GM12873 (cell line): ENCODE data around the gene KRTAP10-10.
"Not testable (repeated sequence)": the region's sequence is repeated elsewhere in the genome, so short reads cannot be mapped to it uniquely, and the experiment has no call there.

ENCODE experiments used
- TF ChIP-seq, protein P1 (sequence below): IDR thresholded peaks from 2 replicates; pipeline ENCODE4 v1.5.1; 2012; ENCODE audit warnings: low read depth, mild to moderate bottlenecking, moderate library complexity, low read length, control low read depth; ENCODE audit not compliant: insufficient read depth; ENCODE audit errors: missing control alignments

Gene KRTAP10-10

DNA sequence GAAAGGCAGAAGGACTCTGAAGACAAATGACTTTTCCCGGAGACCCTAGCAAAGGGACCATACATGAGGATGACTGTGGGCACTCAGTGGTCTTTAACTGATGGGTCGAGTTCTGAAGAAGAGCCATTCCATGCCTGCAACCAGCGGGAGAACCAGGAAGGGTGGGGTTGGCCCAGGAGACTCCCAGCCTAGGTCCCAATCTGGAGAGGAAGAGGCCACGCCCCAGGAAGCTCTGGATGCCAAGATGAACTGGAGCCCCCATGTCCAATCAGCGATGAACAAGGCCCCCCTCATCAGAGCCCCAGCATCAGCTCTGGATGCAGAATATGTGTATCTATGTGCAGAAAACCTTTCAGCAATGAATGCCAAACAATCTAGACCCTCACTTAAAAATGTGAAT, 3.6 kb downstream of the KRTAP10-10 start:
- TF ChIP-seq, protein P1, sequence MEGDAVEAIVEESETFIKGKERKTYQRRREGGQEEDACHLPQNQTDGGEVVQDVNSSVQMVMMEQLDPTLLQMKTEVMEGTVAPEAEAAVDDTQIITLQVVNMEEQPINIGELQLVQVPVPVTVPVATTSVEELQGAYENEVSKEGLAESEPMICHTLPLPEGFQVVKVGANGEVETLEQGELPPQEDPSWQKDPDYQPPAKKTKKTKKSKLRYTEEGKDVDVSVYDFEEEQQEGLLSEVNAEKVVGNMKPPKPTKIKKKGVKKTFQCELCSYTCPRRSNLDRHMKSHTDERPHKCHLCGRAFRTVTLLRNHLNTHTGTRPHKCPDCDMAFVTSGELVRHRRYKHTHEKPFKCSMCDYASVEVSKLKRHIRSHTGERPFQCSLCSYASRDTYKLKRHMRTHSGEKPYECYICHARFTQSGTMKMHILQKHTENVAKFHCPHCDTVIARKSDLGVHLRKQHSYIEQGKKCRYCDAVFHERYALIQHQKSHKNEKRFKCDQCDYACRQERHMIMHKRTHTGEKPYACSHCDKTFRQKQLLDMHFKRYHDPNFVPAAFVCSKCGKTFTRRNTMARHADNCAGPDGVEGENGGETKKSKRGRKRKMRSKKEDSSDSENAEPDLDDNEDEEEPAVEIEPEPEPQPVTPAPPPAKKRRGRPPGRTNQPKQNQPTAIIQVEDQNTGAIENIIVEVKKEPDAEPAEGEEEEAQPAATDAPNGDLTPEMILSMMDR = no peak

DNA sequence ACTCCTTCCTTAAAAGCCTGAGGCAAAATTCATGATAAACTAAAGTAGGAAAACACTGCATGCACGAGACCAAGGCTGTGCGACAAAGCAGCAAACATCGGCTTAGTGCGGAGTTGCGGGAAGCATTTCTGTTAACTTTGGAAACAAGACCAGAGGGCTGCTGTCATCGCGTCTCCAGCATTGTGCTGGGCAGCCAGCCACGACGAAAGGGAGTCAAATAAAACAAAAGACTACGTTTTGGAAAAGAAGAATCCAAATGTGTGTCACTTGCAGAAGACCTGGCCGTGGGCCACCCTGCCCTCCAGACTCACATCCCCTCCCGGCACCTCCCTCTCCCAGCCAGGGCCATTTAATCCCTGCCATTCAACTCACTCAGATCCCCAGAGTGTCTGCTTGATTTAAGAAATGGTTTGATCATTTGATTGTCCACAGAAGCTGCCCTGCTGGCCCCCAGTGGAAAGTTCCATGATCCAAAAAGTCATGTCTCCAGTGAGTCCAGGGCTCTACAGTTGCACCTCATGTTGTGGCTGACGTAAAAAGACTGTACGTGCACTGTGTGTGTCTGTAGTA, 6.7 kb downstream of the KRTAP10-10 start:
- TF ChIP-seq, protein P1 = no peak

DNA sequence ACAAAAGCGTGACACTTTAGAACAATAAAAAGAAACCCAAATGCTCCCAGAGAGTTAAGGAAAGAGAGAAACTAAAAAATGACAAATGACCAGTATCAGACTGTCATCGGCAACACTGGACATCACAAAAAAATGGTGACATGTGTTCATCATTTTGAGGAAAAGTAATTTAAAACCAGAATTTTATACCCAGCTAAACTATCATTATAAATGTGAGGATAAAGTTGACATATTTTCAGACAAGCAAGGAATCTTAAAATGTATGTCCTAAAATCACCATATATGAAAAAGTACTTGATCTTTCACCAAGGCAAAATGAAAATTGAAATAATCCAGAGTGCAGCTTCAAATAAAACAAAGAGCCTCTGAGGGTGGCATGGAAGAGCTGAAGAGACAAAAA, 7.7 kb downstream of the KRTAP10-10 start:
- TF ChIP-seq, protein P1 = no peak

DNA sequence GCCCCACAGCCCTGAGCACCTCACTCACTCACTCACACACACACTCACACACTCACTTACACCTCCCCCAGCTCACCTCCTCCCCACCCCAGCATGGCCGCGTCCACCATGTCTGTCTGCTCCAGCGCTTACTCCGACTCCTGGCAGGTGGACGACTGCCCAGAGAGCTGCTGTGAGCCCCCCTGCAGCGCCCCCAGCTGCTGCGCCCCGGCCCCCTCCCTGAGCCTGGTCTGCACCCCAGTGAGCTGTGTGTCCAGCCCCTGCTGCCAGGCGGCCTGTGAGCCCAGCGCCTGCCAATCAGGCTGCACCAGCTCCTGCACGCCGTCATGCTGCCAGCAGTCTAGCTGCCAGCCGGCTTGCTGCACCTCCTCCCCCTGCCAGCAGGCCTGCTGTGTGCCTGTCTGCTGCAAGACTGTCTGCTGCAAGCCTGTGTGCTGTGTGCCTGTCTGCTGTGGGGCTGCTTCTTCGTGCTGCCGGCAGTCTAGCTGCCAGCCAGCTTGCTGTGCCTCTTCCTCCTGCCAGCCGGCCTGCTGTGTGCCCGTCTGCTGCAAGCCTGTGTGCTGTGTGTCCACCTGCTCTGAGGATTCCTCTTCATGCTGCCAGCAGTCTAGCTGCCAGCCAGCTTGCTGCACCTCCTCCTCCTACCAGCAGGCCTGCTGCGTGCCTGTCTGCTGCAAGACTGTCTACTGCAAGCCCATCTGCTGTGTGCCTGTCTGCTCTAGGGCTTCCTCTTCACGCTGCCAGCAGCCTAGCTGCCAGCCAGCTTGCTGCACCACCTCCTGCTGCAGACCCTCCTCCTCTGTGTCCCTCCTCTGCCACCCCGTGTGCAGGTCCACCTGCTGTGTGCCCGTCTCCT, 9.4 kb downstream of the KRTAP10-10 start, which contains the start of gene KRTAP10-11:
Gene KRTAP10-11 (plus strand): TSS at position 49 of the 856 bp plus-strand sequence. CDS start 45 bp downstream, at position 94.
- TF ChIP-seq, protein P1 = not testable (repeated sequence)

DNA sequence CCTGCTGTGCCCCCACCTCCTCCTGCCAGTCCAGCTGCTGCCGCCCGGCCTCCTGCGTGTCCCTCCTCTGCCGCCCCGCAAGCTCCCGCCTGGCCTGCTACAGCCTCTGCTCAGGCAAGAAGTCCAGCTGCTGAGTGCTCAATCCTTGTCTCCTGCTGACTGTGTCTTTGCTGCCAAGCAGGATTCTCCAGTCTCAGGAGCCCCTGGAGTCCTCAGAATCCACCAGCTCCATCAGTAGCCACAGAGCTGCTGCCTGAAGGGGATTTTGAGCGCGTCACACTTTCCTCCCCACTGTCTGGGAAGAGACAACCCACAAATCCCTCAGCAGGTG, 10.0 kb downstream of the KRTAP10-10 start:
- TF ChIP-seq, protein P1 = no peak

DNA sequence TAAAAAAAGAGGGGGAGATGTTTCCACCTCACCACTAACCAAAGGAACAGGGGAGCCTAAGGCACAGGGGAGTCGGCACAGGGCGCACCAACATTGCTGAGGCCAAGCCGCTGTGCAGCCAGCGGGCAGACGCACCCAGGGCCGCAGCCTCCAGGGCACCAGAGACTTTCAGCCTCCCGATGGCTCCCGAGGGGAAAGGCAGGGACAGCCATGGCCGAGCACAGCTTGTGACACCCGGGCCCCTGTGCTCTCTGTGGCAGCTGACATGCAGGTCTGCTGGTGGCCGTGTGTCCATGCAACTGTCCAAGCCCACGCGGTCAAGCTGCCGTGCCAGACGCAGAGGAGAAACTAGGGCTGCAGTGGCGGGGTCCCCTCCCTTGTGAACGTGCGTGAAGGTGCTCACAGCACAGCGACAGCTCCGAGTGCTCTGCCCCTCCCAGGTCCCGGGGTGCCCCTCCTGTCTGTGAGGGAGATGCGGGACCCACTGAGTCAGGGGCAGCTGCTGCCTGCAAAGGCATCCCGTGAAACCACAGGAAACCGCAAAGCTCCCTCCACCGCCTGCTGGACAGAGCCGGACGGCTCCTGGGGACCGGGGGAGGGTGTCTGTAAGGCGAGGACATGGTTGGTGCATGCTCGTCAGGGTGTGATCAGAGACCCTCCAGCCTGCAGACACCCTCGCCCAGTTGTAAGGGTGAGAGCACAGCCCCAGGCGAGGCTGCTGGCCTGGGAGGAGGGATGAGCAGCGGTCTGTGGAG, 11.6 kb downstream of the KRTAP10-10 start:
- TF ChIP-seq, protein P1 = no peak
